GM12878 (cell line): ENCODE data around the gene NET1. TPM values are rescaled to one million over a fixed set of nuclear protein-coding genes. Genes with fewer than 3 reads are reported as not detected.

Source experiments
- ATAC-seq: fragments of 200-7000 bp; cut with Tn5 transposase; 3 replicates; pipeline ENCODE4 v1.9.1; 2020; ENCODE audit warnings: mild to moderate bottlenecking, moderate library complexity
- BruUV-seq: library from RNA; stranded (reverse); fragments of 400-500 nt; replicated peaks from 2 replicates; lab custom pipeline; 2021; lab: Mats Ljungman, UMichigan
- CTCF ChIA-PET: fragments of 300-600 bp; sonication (Branson Sonifier 250); formaldehyde crosslinking; extraction: SDS; loops from one replicate; lab custom pipeline; 2021; ENCODE audit warnings: inconsistent platforms; lab: Yijun Ruan, JAX
- POLR2A ChIA-PET: fragments of 350-600 bp; formaldehyde crosslinking; extraction: SDS; loops from one replicate; lab custom pipeline; 2021; ENCODE audit warnings: inconsistent platforms; lab: Charles Lee
- RAD21 ChIA-PET: fragments of 300-600 bp; sonication (Branson Sonifier 250); formaldehyde crosslinking; loops from one replicate; lab custom pipeline; 2023; ENCODE audit warnings: antibody characterized with exemption; ENCODE audit not compliant: unreplicated experiment; lab: Charles Lee
- SMC1A ChIA-PET: fragments of 300-600 bp; sonication (Branson Sonifier 250); formaldehyde crosslinking; loops from one replicate; lab custom pipeline; 2023; ENCODE audit not compliant: unreplicated experiment, uncharacterized antibody; lab: Charles Lee
- DNase-seq: peaks from one replicate; pipeline ENCODE4 v3.0.0-alpha.2; 2011; ENCODE audit warnings: low read depth, low spot score
- FAIRE-seq: peaks from 3 replicates; lab custom pipeline; 2011; peaks lifted over from hg19 to GRCh38; lab: Jason Lieb, UNC
- H2AFZ ChIP-seq: 2 replicates; pipeline ENCODE4 v1.6.0; 2011; ENCODE audit warnings: low read depth, low read length, control low read depth; ENCODE audit not compliant: control insufficient read depth
- H3K27ac ChIP-seq: 2 replicates; pipeline ENCODE4 v1.5.1; 2011; ENCODE audit warnings: control low read depth; ENCODE audit not compliant: control insufficient read depth, insufficient read depth
- H3K27me3 ChIP-seq, 2 experiments: replicated peaks in 1 of 2; 2 replicates each; pipeline versions ENCODE4 v1.6.0 to v1.6.1; 2011; ENCODE audit warnings: low read length in 1 of 2; ENCODE audit not compliant: control insufficient read depth in 2 of 2, insufficient read depth in 2 of 2
- H3K36me3 ChIP-seq, 2 experiments: 2 replicates each; pipeline ENCODE4 v1.5.1; 2011; ENCODE audit warnings: low read length in 1 of 2; ENCODE audit not compliant: control insufficient read depth in 2 of 2, insufficient read depth in 2 of 2
- H3K4me1 ChIP-seq: 2 replicates; pipeline ENCODE4 v1.6.1; 2011; ENCODE audit warnings: mild to moderate bottlenecking, low read length, moderate library complexity, mixed read lengths; ENCODE audit not compliant: control insufficient read depth, insufficient read depth
- H3K4me2 ChIP-seq: 2 replicates; pipeline ENCODE4 v1.6.0; 2011; ENCODE audit warnings: control low read depth; ENCODE audit not compliant: control insufficient read depth, insufficient read depth
- H3K4me3 ChIP-seq: fragments of 200-600 bp; sonication (generic); 2 replicates; pipeline ENCODE4 v1.5.1; 2016
- H3K79me2 ChIP-seq: 2 replicates; pipeline ENCODE4 v1.6.0; 2011; ENCODE audit warnings: low read length; ENCODE audit not compliant: control insufficient read depth, insufficient read depth
- H3K9ac ChIP-seq: 2 replicates; pipeline ENCODE4 v1.8.0; 2011; ENCODE audit warnings: low read length, control low read depth, mixed read lengths; ENCODE audit not compliant: control insufficient read depth, insufficient read depth
- H3K9me3 ChIP-seq: replicated peaks from 3 replicates; pipeline ENCODE4 v1.5.1; 2011; ENCODE audit warnings: mild to moderate bottlenecking, low read length; ENCODE audit not compliant: control insufficient read depth, insufficient read depth
- H4K20me1 ChIP-seq: 2 replicates; pipeline ENCODE4 v1.6.0; 2011; ENCODE audit not compliant: control insufficient read depth, insufficient read depth
- CHD4 ChIP-seq: fragments of 200-600 bp; sonication (generic); IDR thresholded peaks from 2 replicates; pipeline ENCODE4 v1.6.1; 2016; ENCODE audit warnings: mild to moderate bottlenecking
- CREB1 ChIP-seq: IDR thresholded peaks from 2 replicates; pipeline ENCODE4 v1.6.1; 2012; ENCODE audit warnings: low read depth, mild to moderate bottlenecking, inconsistent platforms
- IKZF1 ChIP-seq: fragments of 450-650 bp; conservative IDR thresholded peaks from 2 replicates; pipeline ENCODE4 v1.6.1; 2017; ENCODE audit warnings: antibody characterized with exemption, mild to moderate bottlenecking
- JUND ChIP-seq: IDR thresholded peaks from 2 replicates; pipeline ENCODE4 v1.6.1; 2012; ENCODE audit warnings: low read depth, mild to moderate bottlenecking, low read length, improper control_type of control experiment, moderate library complexity
- MEF2A ChIP-seq: IDR thresholded peaks from 2 replicates; pipeline ENCODE4 v1.6.1; 2011; ENCODE audit warnings: low read depth, mild to moderate bottlenecking, low read length, moderate library complexity; ENCODE audit not compliant: insufficient read depth
- RAD51 ChIP-seq: fragments of 450-650 bp; IDR thresholded peaks from 2 replicates; pipeline ENCODE4 v1.6.1; 2016; ENCODE audit warnings: moderate library complexity, mild to moderate bottlenecking, inconsistent platforms
- SMARCA5 ChIP-seq: fragments of 450-650 bp; IDR thresholded peaks from 2 replicates; pipeline ENCODE4 v1.6.1; 2017; ENCODE audit warnings: mild to moderate bottlenecking
- SREBF1 ChIP-seq: IDR thresholded peaks from 2 replicates; pipeline ENCODE4 v1.6.1; 2012; ENCODE audit warnings: mild to moderate bottlenecking, low read length
- YY1 ChIP-seq: IDR thresholded peaks from 2 replicates; pipeline ENCODE4 v1.6.1; 2011; ENCODE audit warnings: low read depth, mild to moderate bottlenecking, low read length
- ZBTB11 ChIP-seq: fragments of 450-650 bp; formaldehyde crosslinking; IDR thresholded peaks from 2 replicates; pipeline ENCODE4 v1.5.0; 2022; ENCODE audit warnings: mild to moderate bottlenecking, missing genetic modification characterization
- WGBS: methylation state at CpG from one replicate; pipeline ENCODE4 v1.1.6; 2016; ENCODE audit warnings: low lambda C conversion rate; ENCODE audit not compliant: insufficient replicate concordance, insufficient coverage; ENCODE audit errors: missing lambda C conversion rate; 5-methylcytosine and 5-hydroxymethylcytosine counted together
- in situ Hi-C: fragments of 300-500 bp; cut with MboI; formaldehyde crosslinking; loops from 9 replicates; pipeline ENCODE4 v1.14.3; 2018; ENCODE audit warnings: mixed read lengths
- intact Hi-C: fragments of 100-400 bp; cut with micrococcal nuclease; formaldehyde crosslinking; loops from one replicate; pipeline ENCODE4 v1.14.2; 2022; ENCODE audit not compliant: unreplicated experiment
- polyA plus RNA-seq, 11 experiments: library from polyadenylated mRNA; depleted of rRNA in 4 of 11; unstranded in 6 of 11; stranded (reverse) in 5 of 11; fragments of >200 nt; fragmentation: Nextera tagmentation in 4 of 11; fragmentation: Illumina TruSeq in 1 of 11; extraction: Ambion mirVana in 4 of 11; extraction: Trizol in 1 of 11; gene quantifications; 1 replicate in 1 of 11; 2 replicates in 10 of 11; pipeline versions ENCODE4 v1.2.1 to v1.2.3, GENCODE V29; 2011 to 2016; ENCODE audit warnings: inconsistent platforms in 2 of 11, missing spikeins in 2 of 11, low read depth in 1 of 11
- total RNA-seq, 4 experiments: library from RNA; depleted of rRNA in 3 of 4; stranded (reverse); fragments of >200 nt in 3 of 4; fragmentation: Illumina TruSeq in 1 of 4; extraction: Trizol in 1 of 4; gene quantifications; 2 replicates each; pipeline versions ENCODE4 v1.2.1 to v1.2.3, GENCODE V29; 2013 to 2021

The NET1 gene
- total and polyA plus RNA-seq, 10 of the 15 experiments (the other 5 are each of a cell fraction or from before 2014, with no cell fraction given) = 6.5 to 22.7 (median 18.4) TPM

DNA sequence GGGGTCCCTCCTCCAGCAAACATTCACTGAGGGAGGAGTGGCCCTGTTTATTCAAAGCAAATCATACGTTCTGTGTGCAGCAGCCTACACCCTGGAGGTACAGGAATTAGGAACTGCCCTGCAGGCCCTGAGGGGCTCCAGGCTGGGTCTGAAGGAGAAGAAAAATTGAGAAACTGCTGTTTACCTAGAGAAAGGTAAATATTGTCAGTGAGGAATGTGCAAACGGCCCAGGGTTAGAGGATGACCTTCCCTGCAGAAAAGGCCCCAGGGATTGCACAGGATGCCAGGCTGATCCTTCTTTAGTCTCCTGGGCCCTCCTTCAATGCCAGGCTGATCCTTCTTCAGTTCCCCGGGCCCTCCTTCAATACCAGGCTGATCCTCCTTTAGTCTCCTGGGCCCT, 81.3 kb downstream of the NET1 start:
- H3K36me3 ChIP-seq = no peaks in the 10 kb centered on the region
- DNase-seq = no peak
- no peak for TF ChIP-seq JUND
- TF ChIP-seq CREB1 = no peak
- no peak for TF ChIP-seq YY1
- TF ChIP-seq IKZF1 = no peak
- no peak for TF ChIP-seq RAD51
- no peak for TF ChIP-seq SMARCA5
- TF ChIP-seq MEF2A = no peak
- no peak for TF ChIP-seq ZBTB11 (CRISPR knock-in tag)
- no peak for TF ChIP-seq CHD4
- no peak for TF ChIP-seq SREBF1
- TF ChIP-seq, all 136 proteins: peak for 0
- intact Hi-C loops = no loop called here
- Histone ChIP-seq H2AFZ (no peak overlapping the region), H3K27ac (no peak overlapping the region), H3K9ac (no peak overlapping the region), H3K9me3 (peaks cover 3% of the 10 kb centered on the region; the same call in 2 of the 3 replicates), H3K4me1 (no peaks in the 10 kb centered on the region), H3K27me3 (no peaks in the 10 kb centered on the region; a peak in 3 of 4 replicates), H4K20me1 (no peaks in the 10 kb centered on the region), H3K79me2 (no peaks in the 10 kb centered on the region), H3K4me2 (no peak overlapping the region), H3K4me3 (no peak overlapping the region)
- no TSS peak for BruUV-seq
- WGBS = 38% methylated on average over 3 of the region's 3 CpGs
- SMC1A ChIA-PET = no interaction called here
- FAIRE-seq (no peak), ATAC-seq (no peak)
- in situ Hi-C loops = no loop called here
- CTCF ChIA-PET = no interaction called here
- RAD21 ChIA-PET = no interaction called here
- POLR2A ChIA-PET = no interaction called here
